HL-60 (cell line): Measurements from ENCODE around the gene MPV17L.
"Not testable (repeated sequence)": the region's sequence is repeated elsewhere in the genome, so short reads cannot be mapped to it uniquely, and the experiment has no call there.

ENCODE experiments used
- DNase-seq, 2 experiments: peaks; one replicate each; pipeline ENCODE4 v3.0.0-alpha.2; 2010 to 2020; ENCODE audit warnings: low read depth in 1 of 2, low spot score in 1 of 2
- H3K27ac ChIP-seq: fragments of 250-450 bp; sonication (Bioruptor Pico); replicated peaks from 2 replicates; pipeline ENCODE4 v1.5.1; 2020; ENCODE audit warnings: mild to moderate bottlenecking, moderate library complexity
- H3K27me3 ChIP-seq: fragments of 250-450 bp; sonication (Bioruptor Pico); 2 replicates; pipeline ENCODE4 v1.5.1; 2021; ENCODE audit warnings: mild to moderate bottlenecking, moderate library complexity; ENCODE audit not compliant: insufficient read depth, poor library complexity, severe bottlenecking
- H3K4me3 ChIP-seq: replicated peaks from 2 replicates; pipeline ENCODE4 v1.5.1; 2011; ENCODE audit warnings: mild to moderate bottlenecking, control low read depth, low read length; ENCODE audit not compliant: insufficient read depth
- CTCF ChIP-seq: IDR thresholded peaks from one replicate; pipeline ENCODE4 v1.5.1; 2011; ENCODE audit warnings: low read length, control low read depth, inconsistent platforms; ENCODE audit not compliant: insufficient read depth
- GABPA ChIP-seq: IDR thresholded peaks from 2 replicates; pipeline ENCODE4 v1.6.1; 2012; ENCODE audit warnings: low read depth
- POLR2AphosphoS5 ChIP-seq: IDR thresholded peaks from 2 replicates; pipeline ENCODE4 v1.6.1; 2012; ENCODE audit warnings: low read depth
- SPI1 ChIP-seq: IDR thresholded peaks from 2 replicates; pipeline ENCODE4 v1.6.1; 2012; ENCODE audit warnings: low read depth, mild to moderate bottlenecking, borderline replicate concordance
- TF ChIP-seq, protein P1 (sequence below): IDR thresholded peaks from 2 replicates; pipeline ENCODE4 v1.6.1; 2012; ENCODE audit warnings: low read depth; ENCODE audit not compliant: insufficient replicate concordance

The MPV17L gene

DNA sequence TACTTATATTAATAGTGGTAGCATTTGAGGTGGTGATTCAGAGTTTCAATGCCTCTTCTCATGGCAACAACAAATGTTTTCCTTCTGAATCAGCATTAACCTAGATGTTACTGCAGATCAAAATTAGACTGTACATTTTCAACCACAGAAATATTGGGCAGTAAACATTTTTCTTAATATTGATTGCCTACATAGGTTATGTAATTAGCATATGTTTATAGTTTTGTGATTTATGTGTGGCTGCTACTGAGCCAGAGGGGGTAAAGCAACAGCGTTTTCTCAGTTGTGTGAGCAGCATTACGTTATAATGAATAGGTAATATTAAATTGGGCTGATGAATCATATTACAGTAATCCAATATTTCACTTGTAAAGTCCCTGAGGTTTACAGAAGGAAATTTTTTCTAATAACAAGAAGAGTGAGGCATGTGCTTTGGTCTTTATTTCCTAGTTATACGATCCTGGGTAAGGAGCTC, 20.0 kb downstream of the MPV17L start:
- peaks cover 3% of the 10 kb centered on the region for H3K27me3 ChIP-seq
- TF ChIP-seq POLR2AphosphoS5, result no peak
- TF ChIP-seq, protein P1, sequence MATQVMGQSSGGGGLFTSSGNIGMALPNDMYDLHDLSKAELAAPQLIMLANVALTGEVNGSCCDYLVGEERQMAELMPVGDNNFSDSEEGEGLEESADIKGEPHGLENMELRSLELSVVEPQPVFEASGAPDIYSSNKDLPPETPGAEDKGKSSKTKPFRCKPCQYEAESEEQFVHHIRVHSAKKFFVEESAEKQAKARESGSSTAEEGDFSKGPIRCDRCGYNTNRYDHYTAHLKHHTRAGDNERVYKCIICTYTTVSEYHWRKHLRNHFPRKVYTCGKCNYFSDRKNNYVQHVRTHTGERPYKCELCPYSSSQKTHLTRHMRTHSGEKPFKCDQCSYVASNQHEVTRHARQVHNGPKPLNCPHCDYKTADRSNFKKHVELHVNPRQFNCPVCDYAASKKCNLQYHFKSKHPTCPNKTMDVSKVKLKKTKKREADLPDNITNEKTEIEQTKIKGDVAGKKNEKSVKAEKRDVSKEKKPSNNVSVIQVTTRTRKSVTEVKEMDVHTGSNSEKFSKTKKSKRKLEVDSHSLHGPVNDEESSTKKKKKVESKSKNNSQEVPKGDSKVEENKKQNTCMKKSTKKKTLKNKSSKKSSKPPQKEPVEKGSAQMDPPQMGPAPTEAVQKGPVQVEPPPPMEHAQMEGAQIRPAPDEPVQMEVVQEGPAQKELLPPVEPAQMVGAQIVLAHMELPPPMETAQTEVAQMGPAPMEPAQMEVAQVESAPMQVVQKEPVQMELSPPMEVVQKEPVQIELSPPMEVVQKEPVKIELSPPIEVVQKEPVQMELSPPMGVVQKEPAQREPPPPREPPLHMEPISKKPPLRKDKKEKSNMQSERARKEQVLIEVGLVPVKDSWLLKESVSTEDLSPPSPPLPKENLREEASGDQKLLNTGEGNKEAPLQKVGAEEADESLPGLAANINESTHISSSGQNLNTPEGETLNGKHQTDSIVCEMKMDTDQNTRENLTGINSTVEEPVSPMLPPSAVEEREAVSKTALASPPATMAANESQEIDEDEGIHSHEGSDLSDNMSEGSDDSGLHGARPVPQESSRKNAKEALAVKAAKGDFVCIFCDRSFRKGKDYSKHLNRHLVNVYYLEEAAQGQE, result no peak
- no peak for TF ChIP-seq SPI1
- TF ChIP-seq GABPA, result no peak
- TF ChIP-seq CTCF, result no peak
- H3K4me3 ChIP-seq, result no peak overlapping the region
- DNase-seq, result no peak
- H3K27ac ChIP-seq, result no peak overlapping the region

DNA sequence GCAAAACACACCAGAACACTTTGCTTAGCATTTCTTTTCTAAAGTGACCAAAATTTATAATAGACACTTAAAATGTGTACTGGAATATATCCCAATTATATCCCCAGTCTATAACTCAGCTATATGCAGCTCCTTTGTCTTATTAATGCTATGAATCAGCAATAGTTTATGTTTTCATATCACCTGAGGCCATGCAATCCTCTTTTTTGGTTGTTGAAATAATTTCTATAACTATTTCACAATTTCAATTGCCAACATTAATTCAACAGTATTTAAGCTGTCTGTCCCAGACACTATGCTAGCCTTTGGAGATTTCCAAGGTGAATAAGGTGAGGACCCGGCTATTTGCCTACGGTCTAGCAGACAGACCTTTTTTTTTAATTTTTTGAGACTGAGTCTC, 21.6 kb downstream of the MPV17L start:
- TF ChIP-seq SPI1 (no peak), POLR2AphosphoS5 (no peak), CTCF (no peak), GABPA (no peak)
- TF ChIP-seq, protein P1, result no peak
- Histone ChIP-seq H3K27ac (no peak overlapping the region), H3K27me3 (peaks cover 3% of the 10 kb centered on the region), H3K4me3 (no peak overlapping the region)
- no peak for DNase-seq

GRCh38 chr16:15418206-15418605, 22.7 kb downstream of the MPV17L start:
- H3K4me3 ChIP-seq, result no peak overlapping the region
- DNase-seq, result no peak
- no peak overlapping the region for H3K27ac ChIP-seq
- H3K27me3 ChIP-seq, result peaks cover 3% of the 10 kb centered on the region
- TF ChIP-seq SPI1, result no peak
- TF ChIP-seq POLR2AphosphoS5, result no peak
- TF ChIP-seq, protein P1, result no peak
- TF ChIP-seq CTCF, result no peak
- no peak for TF ChIP-seq GABPA

DNA sequence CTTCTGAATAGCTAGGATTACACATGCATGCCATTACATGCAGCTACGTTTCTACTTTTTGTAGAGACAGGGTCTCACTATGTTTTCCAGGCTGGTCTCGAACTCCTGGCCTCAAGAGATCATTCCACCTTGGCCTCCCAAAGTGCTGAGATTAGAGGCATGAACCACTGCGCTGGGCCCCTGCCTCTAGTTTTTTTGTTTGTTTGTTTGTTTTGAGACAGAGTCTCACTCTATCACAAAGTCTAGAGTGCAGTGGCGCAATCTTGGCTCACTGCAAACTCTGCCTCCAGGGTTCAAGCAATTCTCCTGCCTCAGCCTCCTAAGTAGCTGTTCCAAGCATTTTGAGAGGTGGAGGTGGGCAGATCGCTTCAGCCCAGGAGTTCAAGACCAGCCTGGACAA, 26.1 kb downstream of the MPV17L start:
- H3K27ac ChIP-seq, DNase-seq, H3K4me3 ChIP-seq, H3K27me3 ChIP-seq: not testable (repeated sequence)
